Left ventricle myocardium inferior (tissue), 1 donor: ENCODE measurements around the gene GPR155. TPM values are rescaled to one million over a fixed set of nuclear protein-coding genes. Genes with fewer than 3 reads are reported as not detected.
"Not testable (repeated sequence)": the region's sequence is repeated elsewhere in the genome, so short reads cannot be mapped to it uniquely, and the experiment has no call there.

Source experiments
- DNase-seq: peaks from one replicate; pipeline ENCODE4 v3.0.0-alpha.2; 2020
- H3K27ac ChIP-seq: fragments of 200-600 bp; replicated peaks from 2 replicates; pipeline ENCODE4 v1.8.0; 2021
- H3K27me3 ChIP-seq: fragments of 200-600 bp; 2 replicates; pipeline ENCODE4 v1.8.0; 2021; ENCODE audit warnings: low read depth
- H3K36me3 ChIP-seq: fragments of 200-600 bp; 2 replicates; pipeline ENCODE4 v1.8.0; 2021
- H3K4me1 ChIP-seq: fragments of 200-600 bp; 2 replicates; pipeline ENCODE4 v1.8.0; 2021
- H3K4me3 ChIP-seq: fragments of 200-600 bp; 2 replicates; pipeline ENCODE4 v1.8.0; 2021; ENCODE audit warnings: mild to moderate bottlenecking, moderate library complexity
- H3K9me3 ChIP-seq: fragments of 200-600 bp; replicated peaks from 2 replicates; pipeline ENCODE4 v1.8.0; 2021
- intact Hi-C: fragments of 100-400 bp; cut with micrococcal nuclease; formaldehyde crosslinking; loops from one replicate; pipeline ENCODE4 v1.11.0; 2022
- total RNA-seq: library from RNA; stranded (reverse); fragmentation: NEBNext Ultra II Directional; extraction: Animal tissue kit (Norgen Biotek cat#: 25700); gene quantifications from one replicate; pipeline ENCODE4 v1.2.1, GENCODE V29; 2021
- TF ChIP-seq, protein P1 (sequence below): fragments of 200-600 bp; IDR thresholded peaks from 2 replicates; pipeline ENCODE4 v1.8.0; 2021; ENCODE audit warnings: antibody characterized with exemption, mild to moderate bottlenecking, borderline replicate concordance
- donor health status: DM: no; HTN: yes; CAD: no; lungs with severe emphysema.

Gene GPR155
- total RNA-seq, 1 donor from 2014 or later = 16.3 TPM

DNA sequence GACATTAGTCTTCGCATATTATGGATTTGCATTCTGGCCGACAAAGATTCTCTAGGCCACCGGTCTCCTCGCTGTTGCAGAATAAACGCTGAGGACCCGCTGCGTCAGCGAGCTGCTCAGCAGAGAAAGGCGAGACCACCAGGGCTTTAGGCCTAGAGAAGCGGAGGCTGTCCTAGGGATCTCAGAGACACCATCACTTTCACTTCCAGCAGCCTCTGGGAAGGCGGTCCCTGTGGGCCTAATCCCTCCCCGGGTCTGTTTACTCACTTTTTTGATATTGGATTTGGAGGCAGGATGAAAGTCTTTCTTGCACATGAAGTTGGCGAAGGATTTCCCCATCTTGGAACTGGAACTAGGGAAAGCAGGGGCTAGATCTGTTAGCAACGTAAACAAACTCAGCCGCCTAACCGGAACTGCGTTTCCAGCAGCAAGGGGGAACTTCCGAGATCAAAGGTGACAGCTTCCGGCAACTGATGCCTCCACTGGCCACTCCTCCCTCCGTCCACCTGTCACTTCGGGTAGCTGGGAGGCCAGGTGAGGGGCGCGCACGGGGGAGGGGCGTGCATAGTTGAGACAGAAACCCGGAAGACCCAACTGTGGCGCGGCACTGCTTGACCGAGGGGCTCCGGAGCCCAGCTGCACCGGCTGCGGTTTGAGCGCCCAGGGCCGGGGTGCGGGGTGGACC, 91.4 kb downstream of the GPR155 start, which contains the start of gene SCRN3:
SCRN3 (plus strand) TSS at position 447 of the 685 bp plus-strand sequence. CDS start 2,554 bp downstream, outside the sequence.
- peaks cover 8% of the 10 kb centered on the region for H3K36me3 ChIP-seq
- peaks cover 45% of the 10 kb centered on the region for H3K4me1 ChIP-seq
- peak; percentile 65 for DNase-seq
- H3K27me3 ChIP-seq = no peaks in the 10 kb centered on the region
- peak within 1 kb of the TSS; percentile 84 for H3K27ac ChIP-seq
- intact Hi-C loops = no loop called here
- peak within 1 kb of the TSS; percentile 84 for H3K4me3 ChIP-seq
- TF ChIP-seq, protein P1, sequence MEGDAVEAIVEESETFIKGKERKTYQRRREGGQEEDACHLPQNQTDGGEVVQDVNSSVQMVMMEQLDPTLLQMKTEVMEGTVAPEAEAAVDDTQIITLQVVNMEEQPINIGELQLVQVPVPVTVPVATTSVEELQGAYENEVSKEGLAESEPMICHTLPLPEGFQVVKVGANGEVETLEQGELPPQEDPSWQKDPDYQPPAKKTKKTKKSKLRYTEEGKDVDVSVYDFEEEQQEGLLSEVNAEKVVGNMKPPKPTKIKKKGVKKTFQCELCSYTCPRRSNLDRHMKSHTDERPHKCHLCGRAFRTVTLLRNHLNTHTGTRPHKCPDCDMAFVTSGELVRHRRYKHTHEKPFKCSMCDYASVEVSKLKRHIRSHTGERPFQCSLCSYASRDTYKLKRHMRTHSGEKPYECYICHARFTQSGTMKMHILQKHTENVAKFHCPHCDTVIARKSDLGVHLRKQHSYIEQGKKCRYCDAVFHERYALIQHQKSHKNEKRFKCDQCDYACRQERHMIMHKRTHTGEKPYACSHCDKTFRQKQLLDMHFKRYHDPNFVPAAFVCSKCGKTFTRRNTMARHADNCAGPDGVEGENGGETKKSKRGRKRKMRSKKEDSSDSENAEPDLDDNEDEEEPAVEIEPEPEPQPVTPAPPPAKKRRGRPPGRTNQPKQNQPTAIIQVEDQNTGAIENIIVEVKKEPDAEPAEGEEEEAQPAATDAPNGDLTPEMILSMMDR = no peak
- H3K9me3 ChIP-seq = no peaks in the 10 kb centered on the region

DNA sequence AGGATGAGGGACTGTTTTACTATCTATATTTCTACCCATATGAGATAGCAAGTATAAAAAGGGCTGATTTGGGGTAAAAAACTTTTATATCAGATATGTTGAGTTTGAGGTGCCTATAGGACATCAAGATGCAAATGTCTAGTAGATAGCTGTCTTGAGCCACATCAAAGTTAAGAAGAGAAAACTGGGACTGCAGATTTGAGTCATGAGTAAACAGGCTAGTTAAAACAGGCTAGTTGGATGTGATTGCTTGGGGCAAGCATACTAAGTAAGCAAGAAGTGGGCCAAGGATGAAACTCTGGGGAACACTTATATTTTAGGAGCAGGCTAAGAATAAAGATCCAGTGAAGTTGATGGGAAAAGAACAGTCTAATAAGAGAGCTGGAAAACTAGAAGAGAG, 94.1 kb downstream of the GPR155 start:
- no peak for DNase-seq
- Histone ChIP-seq H3K36me3 (no peaks in the 10 kb centered on the region), H3K4me3 (no peak overlapping the region), H3K27me3 (no peaks in the 10 kb centered on the region), H3K9me3 (no peaks in the 10 kb centered on the region), H3K4me1 (peaks cover 63% of the 10 kb centered on the region), H3K27ac (no peak overlapping the region)
- intact Hi-C loops = no loop called here
- TF ChIP-seq, protein P1 = no peak

DNA sequence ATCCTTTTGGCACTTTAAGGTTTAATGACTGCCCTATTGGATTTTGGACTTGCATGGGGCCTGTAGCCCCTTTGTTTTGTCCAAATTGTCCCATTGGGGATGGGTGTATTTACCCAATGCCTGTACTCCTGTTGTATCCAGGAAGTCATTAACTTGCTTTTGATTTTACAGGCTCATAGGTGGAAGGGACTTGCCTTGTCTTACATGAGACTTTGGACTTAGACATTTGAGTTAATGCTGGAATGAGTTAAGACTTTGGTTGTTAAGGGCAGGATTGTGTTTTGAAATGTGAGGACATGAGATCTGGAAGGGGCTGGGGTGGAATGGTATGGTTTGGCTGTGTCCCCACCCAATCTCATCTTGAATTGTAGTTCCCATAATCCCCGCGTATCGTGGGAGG, 96.5 kb downstream of the GPR155 start:
- Histone ChIP-seq H3K4me1 (peaks cover 45% of the 10 kb centered on the region), H3K36me3 (peaks cover 17% of the 10 kb centered on the region)

DNA sequence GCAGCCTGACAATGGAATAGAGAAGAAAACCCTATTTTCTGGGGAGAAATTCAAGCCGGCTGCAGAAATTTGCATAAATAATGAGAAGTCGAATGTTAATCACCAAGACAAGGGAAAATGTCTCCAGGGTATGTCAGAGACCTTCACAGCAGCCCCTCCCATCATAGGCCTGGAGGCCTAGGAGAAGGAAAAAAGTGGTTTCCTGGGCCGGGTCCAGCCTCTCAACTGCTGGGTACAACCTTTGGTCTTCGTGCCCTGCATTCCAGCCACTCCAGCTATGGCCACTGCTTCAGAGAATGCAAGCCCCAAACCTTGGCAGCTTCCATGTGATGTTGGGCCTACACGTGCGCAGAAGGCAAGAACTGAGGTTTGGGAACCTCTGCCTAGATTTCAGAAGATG, 97.3 kb downstream of the GPR155 start:
- TF ChIP-seq, protein P1 = no peak
- no peak overlapping the region for H3K4me3 ChIP-seq
- no peak overlapping the region for H3K27ac ChIP-seq
- peaks cover 24% of the 10 kb centered on the region for H3K36me3 ChIP-seq
- no peaks in the 10 kb centered on the region for H3K9me3 ChIP-seq
- H3K27me3 ChIP-seq = no peaks in the 10 kb centered on the region
- intact Hi-C loops = no loop called here
- no peak for DNase-seq
- peaks cover 38% of the 10 kb centered on the region for H3K4me1 ChIP-seq

More for the DNA sequence above, 96.5 kb downstream of the GPR155 start:
- H3K9me3 ChIP-seq, H3K27ac ChIP-seq, H3K27me3 ChIP-seq, H3K4me3 ChIP-seq, intact Hi-C loops, DNase-seq: not testable (repeated sequence)

DNA sequence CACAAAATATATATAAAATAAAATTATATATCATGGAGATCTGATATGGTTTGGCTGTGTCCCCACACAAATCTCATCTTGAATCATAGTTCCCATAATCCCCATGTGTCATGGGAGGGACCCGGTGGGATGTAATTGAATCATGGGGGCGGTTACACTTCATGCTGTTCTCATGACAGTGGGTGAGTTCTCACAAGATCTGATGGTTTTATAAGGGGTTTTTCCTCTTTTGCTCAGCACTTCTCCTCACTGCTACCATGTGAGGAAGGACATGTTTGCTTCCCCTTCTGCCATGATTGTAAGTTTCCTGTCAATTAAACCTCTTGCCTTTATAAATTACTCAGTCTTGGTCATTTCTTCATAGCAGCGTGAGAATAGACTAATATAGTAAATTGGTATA, 98.1 kb downstream of the GPR155 start:
- H3K27ac ChIP-seq, intact Hi-C loops, H3K9me3 ChIP-seq, H3K4me3 ChIP-seq, H3K27me3 ChIP-seq, DNase-seq: not testable (repeated sequence)
- H3K36me3 ChIP-seq = peaks cover 32% of the 10 kb centered on the region
- H3K4me1 ChIP-seq = peaks cover 29% of the 10 kb centered on the region

DNA sequence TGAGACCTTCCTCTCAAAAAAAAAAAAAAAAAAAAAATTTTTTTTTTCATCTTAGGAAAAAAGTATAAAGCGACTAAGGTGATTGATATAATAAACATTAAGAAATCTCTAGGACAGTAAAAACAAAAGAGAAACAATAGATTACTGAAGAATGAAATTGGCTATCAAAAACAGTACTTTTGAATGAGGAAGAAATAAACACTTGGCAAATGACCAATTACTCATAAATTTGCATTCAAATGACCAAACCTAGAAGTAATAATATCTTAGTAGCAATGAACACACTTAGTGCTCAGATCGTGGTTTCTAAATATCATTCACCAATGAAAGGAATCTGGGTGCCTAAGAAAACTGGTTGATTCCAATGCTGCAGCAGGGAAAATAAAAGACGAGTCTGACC, 101.6 kb downstream of the GPR155 start:
- Histone ChIP-seq H3K27me3 (no peaks in the 10 kb centered on the region), H3K9me3 (no peaks in the 10 kb centered on the region), H3K36me3 (peaks cover 48% of the 10 kb centered on the region), H3K4me1 (peaks cover 18% of the 10 kb centered on the region), H3K4me3 (no peak overlapping the region), H3K27ac (no peak overlapping the region)
- DNase-seq = no peak
- TF ChIP-seq, protein P1 = no peak
- intact Hi-C loops = no loop called here
